OCI-LY7 (cell line): ENCODE measurements around the gene C2orf74. TPM values are rescaled to one million over a fixed set of nuclear protein-coding genes. Genes with fewer than 3 reads are reported as not detected.

ENCODE experiments used
- total RNA-seq, 2 experiments: library from RNA; depleted of rRNA in 1 of 2; stranded (reverse); fragments of >200 nt in 1 of 2; shearing (Covaris generic) in 1 of 2; gene quantifications; 2 replicates each; pipeline ENCODE4 v1.2.3, GENCODE V29; 2014 to 2022

The C2orf74 gene
- total RNA-seq, 2 experiments from 2014 or later = 6.4 to 11.5 TPM

Other genes with a start within 250 kb of the C2orf74 start
- 18.9 and 20.3 TPM in 2 replicates for gene PEX13, start 144.5 kb upstream of the C2orf74 start, total RNA-seq (2014; rRNA removed; shearing (Covaris generic))
- 23.4 and 27.6 TPM in 2 replicates for gene PEX13, start 144.5 kb upstream of the C2orf74 start, total RNA-seq (2022)
- gene PUS10, start 143.9 kb upstream of the C2orf74 start, total RNA-seq (2014; rRNA removed; shearing (Covaris generic)) = 3.3 and 5.6 TPM in 2 replicates
- 7.5 and 8.6 TPM in 2 replicates for gene PUS10, start 143.9 kb upstream of the C2orf74 start, total RNA-seq (2022)
- gene SANBR, start 96.3 kb upstream of the C2orf74 start, total RNA-seq (2014; rRNA removed; shearing (Covaris generic)) = 7.9 and 8.3 TPM in 2 replicates
- gene SANBR, start 96.3 kb upstream of the C2orf74 start, total RNA-seq (2022) = 11.9 and 13.6 TPM in 2 replicates